Activated T-cell treated with anti-CD3 and anti-CD28 coated beads, Interleukin-2, amount 50 U/mL, for 1 hour (primary cell): ENCODE results near the gene CDH10.

Experiments
- DNase-seq: peaks from one replicate; pipeline ENCODE4 v3.0.0-alpha.2; 2020

The CDH10 gene

GRCh38 chr5:24475101-24475500 lies 169.7 kb downstream of the CDH10 start:
- no peak for DNase-seq

GRCh38 chr5:24474685-24475084 lies 170.1 kb downstream of the CDH10 start:
- no peak for DNase-seq

- no peak for DNase-seq
Measured at GRCh38 chr5:24472518-24472917, 172.3 kb downstream of the CDH10 start.

GRCh38 chr5:24444414-24444813 lies 200.4 kb downstream of the CDH10 start:
- DNase-seq = no peak

- DNase-seq = no peak
Measured at GRCh38 chr5:24439465-24439864, 205.3 kb downstream of the CDH10 start.
